Measurements from ENCODE around the gene TEX29.

DNA sequence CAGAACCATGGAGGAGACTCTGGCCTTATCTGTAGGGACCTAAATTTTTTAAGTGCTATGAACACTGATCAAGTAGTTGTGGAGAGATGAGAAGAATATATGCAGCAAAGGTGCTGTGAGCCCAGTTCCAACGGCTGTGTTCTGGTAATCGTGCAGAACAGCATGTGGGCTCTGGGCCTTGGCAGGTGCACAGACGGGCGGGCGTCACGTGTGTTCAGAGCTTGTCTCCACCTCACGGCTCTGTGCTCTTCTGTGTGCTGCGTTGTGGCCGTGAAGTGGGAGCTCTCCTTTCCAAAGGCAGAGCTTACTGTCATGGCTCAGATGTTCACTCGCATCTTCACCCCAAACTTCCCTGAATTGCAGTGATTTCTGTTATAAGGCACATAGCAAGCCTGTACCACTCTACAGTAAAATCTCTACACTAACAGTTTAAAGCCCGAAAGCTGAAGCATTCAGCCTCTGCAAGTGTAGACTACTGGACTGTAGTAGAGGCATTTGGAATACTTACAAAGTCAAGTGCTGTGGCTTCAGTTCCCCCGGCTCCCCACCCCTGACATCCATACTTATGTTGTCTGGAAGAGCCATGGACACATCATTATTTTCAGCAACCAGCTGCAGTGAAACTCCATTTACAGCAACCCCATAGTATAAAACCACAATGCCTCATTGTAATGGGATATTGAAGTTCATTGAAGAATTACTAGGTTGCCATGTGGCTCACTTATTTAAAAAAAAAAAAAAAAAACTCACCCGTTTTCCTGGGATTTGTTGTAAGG is 27.5 kb upstream of the TEX29 start:
- TF ChIP-seq CTCF (IDR thresholded peaks at IDR 0.05) (no peak), GABPB1 (CRISPR knock-in tag; IDR thresholded peaks at IDR 0.05) (no peak), ATF1 (CRISPR knock-in tag; IDR thresholded peaks at IDR 0.05) (no peak), MXD4 (CRISPR knock-in tag; IDR thresholded peaks at IDR 0.05; ENCODE audit: borderline replicate concordance) (no peak), ESRRA (CRISPR knock-in tag; IDR thresholded peaks at IDR 0.05; ENCODE audit: borderline replicate concordance) (no peak), SP1 (CRISPR knock-in tag; conservative IDR thresholded peaks at IDR 0.05) (no peak), ATF2 (CRISPR knock-in tag; IDR thresholded peaks at IDR 0.05; ENCODE audit: borderline replicate concordance, low read depth) (no peak), ZNF138 (CRISPR knock-in tag; conservative IDR thresholded peaks at IDR 0.05) (no peak), NR3C1 (CRISPR knock-in tag; conservative IDR thresholded peaks at IDR 0.05; ENCODE audit: low read depth) (no peak), RELA (CRISPR knock-in tag; IDR thresholded peaks at IDR 0.05; ENCODE audit: borderline replicate concordance) (no peak)
- TF ChIP-seq, protein P1, sequence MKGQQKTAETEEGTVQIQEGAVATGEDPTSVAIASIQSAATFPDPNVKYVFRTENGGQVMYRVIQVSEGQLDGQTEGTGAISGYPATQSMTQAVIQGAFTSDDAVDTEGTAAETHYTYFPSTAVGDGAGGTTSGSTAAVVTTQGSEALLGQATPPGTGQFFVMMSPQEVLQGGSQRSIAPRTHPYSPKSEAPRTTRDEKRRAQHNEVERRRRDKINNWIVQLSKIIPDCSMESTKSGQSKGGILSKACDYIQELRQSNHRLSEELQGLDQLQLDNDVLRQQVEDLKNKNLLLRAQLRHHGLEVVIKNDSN (CRISPR knock-in tag; IDR thresholded peaks at IDR 0.05): no peak
- TF ChIP-seq, protein P2, sequence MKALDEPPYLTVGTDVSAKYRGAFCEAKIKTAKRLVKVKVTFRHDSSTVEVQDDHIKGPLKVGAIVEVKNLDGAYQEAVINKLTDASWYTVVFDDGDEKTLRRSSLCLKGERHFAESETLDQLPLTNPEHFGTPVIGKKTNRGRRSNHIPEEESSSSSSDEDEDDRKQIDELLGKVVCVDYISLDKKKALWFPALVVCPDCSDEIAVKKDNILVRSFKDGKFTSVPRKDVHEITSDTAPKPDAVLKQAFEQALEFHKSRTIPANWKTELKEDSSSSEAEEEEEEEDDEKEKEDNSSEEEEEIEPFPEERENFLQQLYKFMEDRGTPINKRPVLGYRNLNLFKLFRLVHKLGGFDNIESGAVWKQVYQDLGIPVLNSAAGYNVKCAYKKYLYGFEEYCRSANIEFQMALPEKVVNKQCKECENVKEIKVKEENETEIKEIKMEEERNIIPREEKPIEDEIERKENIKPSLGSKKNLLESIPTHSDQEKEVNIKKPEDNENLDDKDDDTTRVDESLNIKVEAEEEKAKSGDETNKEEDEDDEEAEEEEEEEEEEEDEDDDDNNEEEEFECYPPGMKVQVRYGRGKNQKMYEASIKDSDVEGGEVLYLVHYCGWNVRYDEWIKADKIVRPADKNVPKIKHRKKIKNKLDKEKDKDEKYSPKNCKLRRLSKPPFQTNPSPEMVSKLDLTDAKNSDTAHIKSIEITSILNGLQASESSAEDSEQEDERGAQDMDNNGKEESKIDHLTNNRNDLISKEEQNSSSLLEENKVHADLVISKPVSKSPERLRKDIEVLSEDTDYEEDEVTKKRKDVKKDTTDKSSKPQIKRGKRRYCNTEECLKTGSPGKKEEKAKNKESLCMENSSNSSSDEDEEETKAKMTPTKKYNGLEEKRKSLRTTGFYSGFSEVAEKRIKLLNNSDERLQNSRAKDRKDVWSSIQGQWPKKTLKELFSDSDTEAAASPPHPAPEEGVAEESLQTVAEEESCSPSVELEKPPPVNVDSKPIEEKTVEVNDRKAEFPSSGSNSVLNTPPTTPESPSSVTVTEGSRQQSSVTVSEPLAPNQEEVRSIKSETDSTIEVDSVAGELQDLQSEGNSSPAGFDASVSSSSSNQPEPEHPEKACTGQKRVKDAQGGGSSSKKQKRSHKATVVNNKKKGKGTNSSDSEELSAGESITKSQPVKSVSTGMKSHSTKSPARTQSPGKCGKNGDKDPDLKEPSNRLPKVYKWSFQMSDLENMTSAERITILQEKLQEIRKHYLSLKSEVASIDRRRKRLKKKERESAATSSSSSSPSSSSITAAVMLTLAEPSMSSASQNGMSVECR (CRISPR knock-in tag; IDR thresholded peaks at IDR 0.05; ENCODE audit: borderline replicate concordance): no peak
- TF ChIP-seq, protein P3, sequence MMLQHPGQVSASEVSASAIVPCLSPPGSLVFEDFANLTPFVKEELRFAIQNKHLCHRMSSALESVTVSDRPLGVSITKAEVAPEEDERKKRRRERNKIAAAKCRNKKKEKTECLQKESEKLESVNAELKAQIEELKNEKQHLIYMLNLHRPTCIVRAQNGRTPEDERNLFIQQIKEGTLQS (CRISPR knock-in tag; conservative IDR thresholded peaks at IDR 0.05): no peak
